H1 (cell line): Measurements from ENCODE around the gene TOM1L2. TPM values are rescaled to one million over a fixed set of nuclear protein-coding genes. Genes with fewer than 3 reads are reported as not detected.

Experiments used
- CTCF ChIA-PET: fragments of 300-600 bp; sonication (Branson Sonifier 250); formaldehyde crosslinking; loops from one replicate; lab custom pipeline; 2021; ENCODE audit not compliant: partially characterized antibody; lab: Charles Lee
- POLR2A ChIA-PET: fragments of 300-600 bp; sonication (Branson Sonifier 250); formaldehyde crosslinking; loops from one replicate; lab custom pipeline; 2021; ENCODE audit warnings: inconsistent platforms; ENCODE audit not compliant: partially characterized antibody; lab: Charles Lee
- DNase-seq, 2 experiments: peaks; one replicate each; pipeline versions ENCODE4 v3.0.0 to v3.0.0-alpha.2; 2010 to 2022; ENCODE audit warnings: low spot score in 2 of 2, low read depth in 1 of 2, mixed read lengths in 1 of 2
- FAIRE-seq: peaks from 2 replicates; lab custom pipeline; 2011; peaks lifted over from hg19 to GRCh38; lab: Jason Lieb, UNC
- H2AFZ ChIP-seq: 2 replicates; pipeline ENCODE4 v1.8.1; 2012; ENCODE audit warnings: low read length, inconsistent platforms
- H2AK5ac ChIP-seq: 2 replicates; pipeline ENCODE4 v1.6.1; 2013; ENCODE audit warnings: low read depth, low read length
- H2BK120ac ChIP-seq: replicated peaks from 2 replicates; pipeline ENCODE3; 2013; ENCODE audit warnings: low read depth, low read length, inconsistent platforms
- H2BK12ac ChIP-seq: 2 replicates; pipeline ENCODE4 v1.6.1; 2013; ENCODE audit warnings: low read depth, low read length
- H2BK15ac ChIP-seq: 2 replicates; pipeline ENCODE4 v1.6.1; 2013; ENCODE audit warnings: low read length
- H2BK20ac ChIP-seq: 2 replicates; pipeline ENCODE4 v1.6.1; 2013; ENCODE audit warnings: low read length
- H2BK5ac ChIP-seq: 2 replicates; pipeline ENCODE4 v1.6.1; 2013; ENCODE audit warnings: low read depth, low read length
- H3K14ac ChIP-seq: 2 replicates; pipeline ENCODE4 v1.6.1; 2013; ENCODE audit warnings: inconsistent platforms; ENCODE audit not compliant: insufficient read length
- H3K18ac ChIP-seq: 2 replicates; pipeline ENCODE4 v1.6.1; 2013; ENCODE audit warnings: low read length; ENCODE audit errors: extremely low read depth
- H3K23ac ChIP-seq: 2 replicates; pipeline ENCODE4 v1.6.1; 2013; ENCODE audit warnings: inconsistent platforms; ENCODE audit not compliant: insufficient read length
- H3K23me2 ChIP-seq: 2 replicates; pipeline ENCODE4 v1.6.1; 2013; ENCODE audit warnings: low read depth, low read length
- H3K27ac ChIP-seq: 2 replicates; pipeline ENCODE4 v1.6.1; 2011; ENCODE audit warnings: low read depth, low read length, inconsistent platforms
- H3K27me3 ChIP-seq, 4 experiments: replicated peaks in 1 of 4; 1 replicate in 1 of 4; 2 replicates in 3 of 4; pipeline versions ENCODE4 v1.6.1 to v1.8.1; 2011 to 2013; ENCODE audit warnings: low read length in 3 of 4, mild to moderate bottlenecking in 3 of 4, inconsistent platforms in 2 of 4, mixed read lengths in 2 of 4, moderate library complexity in 1 of 4; ENCODE audit not compliant: control insufficient read depth in 3 of 4, insufficient read depth in 3 of 4; ENCODE audit errors: extremely low read depth in 1 of 4
- H3K36me3 ChIP-seq, 4 experiments: 2 replicates each; pipeline versions ENCODE4 v1.6.1 to v1.8.1; 2011 to 2013; ENCODE audit warnings: mild to moderate bottlenecking in 4 of 4, low read length in 3 of 4, moderate library complexity in 2 of 4, control low read depth in 1 of 4, inconsistent platforms in 1 of 4; ENCODE audit not compliant: insufficient read depth in 4 of 4, control insufficient read depth in 2 of 4
- H3K4ac ChIP-seq: replicated peaks from 2 replicates; pipeline ENCODE3; 2013; ENCODE audit warnings: low read length, low read depth, mixed read lengths, inconsistent platforms; ENCODE audit not compliant: insufficient read length
- H3K4me1 ChIP-seq, 4 experiments: replicated peaks in 1 of 4; 1 replicate in 1 of 4; 2 replicates in 3 of 4; pipeline versions ENCODE4 v1.6.1 to v1.8.1; 2011 to 2013; ENCODE audit warnings: low read length in 3 of 4, inconsistent platforms in 2 of 4, mixed read lengths in 1 of 4; ENCODE audit not compliant: insufficient read depth in 4 of 4, control insufficient read depth in 3 of 4
- H3K4me2 ChIP-seq, 2 experiments: 2 replicates each; pipeline versions ENCODE4 v1.6.1 to v1.8.1; 2011 to 2013; ENCODE audit warnings: low read depth in 2 of 2, low read length in 2 of 2, control low read depth in 1 of 2, inconsistent platforms in 1 of 2, mild to moderate bottlenecking in 1 of 2; ENCODE audit not compliant: insufficient read depth in 1 of 2
- H3K4me3 ChIP-seq, 4 experiments: fragments of 200-600, 300-600 bp in 1 of 4; sonication (generic), shearing (Covaris generic), sonication (Bioruptor Twin) in 1 of 4; 2 replicates each; pipeline versions ENCODE4 v1.5.1 to v1.8.1; 2011 to 2016; ENCODE audit warnings: low read length in 4 of 4, low read depth in 3 of 4, control low read depth in 2 of 4, inconsistent platforms in 2 of 4, mild to moderate bottlenecking in 2 of 4, mixed read lengths in 1 of 4, moderate library complexity in 1 of 4; ENCODE audit not compliant: insufficient read depth in 2 of 4; ENCODE audit errors: extremely low read depth in 1 of 4
- H3K56ac ChIP-seq: replicated peaks from 2 replicates; pipeline ENCODE3; 2013; ENCODE audit warnings: low read depth, mild to moderate bottlenecking, mixed read lengths, low read length, inconsistent platforms; ENCODE audit not compliant: insufficient read length
- H3K79me1 ChIP-seq: 2 replicates; pipeline ENCODE4 v1.6.1; 2013; ENCODE audit warnings: low read depth, low read length, control low read depth
- H3K79me2 ChIP-seq, 2 experiments: 2 replicates each; pipeline versions ENCODE4 v1.6.1 to v1.8.1; 2012 to 2013; ENCODE audit warnings: low read length in 2 of 2, mild to moderate bottlenecking in 2 of 2, inconsistent platforms in 1 of 2; ENCODE audit not compliant: insufficient read depth in 2 of 2, control insufficient read depth in 1 of 2
- H3K9ac ChIP-seq, 4 experiments: replicated peaks in 1 of 4; 1 replicate in 1 of 4; 2 replicates in 3 of 4; pipeline versions ENCODE4 v1.6.1 to v1.8.1; 2011 to 2013; ENCODE audit warnings: low read depth in 3 of 4, low read length in 3 of 4, control low read depth in 2 of 4, mild to moderate bottlenecking in 2 of 4, moderate library complexity in 2 of 4, inconsistent platforms in 1 of 4; ENCODE audit errors: extremely low read depth in 1 of 4
- H3K9me3 ChIP-seq, 2 experiments: 2 replicates each; pipeline versions ENCODE4 v1.6.1 to v1.8.1; 2012 to 2013; ENCODE audit warnings: mild to moderate bottlenecking in 2 of 2, moderate library complexity in 2 of 2, control low read depth in 1 of 2, inconsistent platforms in 1 of 2, low read depth in 1 of 2, low read length in 1 of 2, mixed read lengths in 1 of 2; ENCODE audit not compliant: insufficient read depth in 2 of 2
- H4K20me1 ChIP-seq, 2 experiments: replicated peaks in 1 of 2; 2 replicates each; pipeline versions ENCODE3 to v1.8.1; 2011 to 2013; ENCODE audit warnings: inconsistent platforms in 2 of 2, low read length in 2 of 2, mild to moderate bottlenecking in 1 of 2; ENCODE audit not compliant: insufficient read depth in 2 of 2, control insufficient read depth in 1 of 2
- H4K5ac ChIP-seq: 2 replicates; pipeline ENCODE4 v1.6.1; 2013; ENCODE audit warnings: low read length, low read depth, mixed read lengths, inconsistent platforms; ENCODE audit not compliant: insufficient read length
- H4K8ac ChIP-seq: 2 replicates; pipeline ENCODE4 v1.8.0; 2013; ENCODE audit warnings: mild to moderate bottlenecking, moderate library complexity, low read length, inconsistent platforms; ENCODE audit not compliant: insufficient read depth; ENCODE audit errors: extremely low read depth
- H4K91ac ChIP-seq: replicated peaks from 2 replicates; pipeline ENCODE3; 2013; ENCODE audit warnings: low read length, mixed read lengths, inconsistent platforms; ENCODE audit not compliant: insufficient read length
- BACH1 ChIP-seq: IDR thresholded peaks from 2 replicates; pipeline ENCODE4 v1.6.1; 2012; ENCODE audit warnings: low read length, improper control_type of control experiment
- CTCF ChIP-seq, 3 experiments: IDR thresholded peaks; 1 replicate in 2 of 3; 2 replicates in 1 of 3; pipeline versions ENCODE4 v1.5.1 to v1.6.1; 2011; ENCODE audit warnings: low read length in 3 of 3, mild to moderate bottlenecking in 3 of 3, inconsistent platforms in 2 of 3, low read depth in 1 of 3, moderate library complexity in 1 of 3; ENCODE audit not compliant: insufficient read depth in 1 of 3; ENCODE audit errors: control extremely low read depth in 1 of 3
- RFX5 ChIP-seq: IDR thresholded peaks from 2 replicates; pipeline ENCODE4 v1.6.1; 2011; ENCODE audit warnings: low read depth, low read length, improper control_type of control experiment, borderline replicate concordance
- TAF7 ChIP-seq: optimal IDR thresholded peaks from 2 replicates; pipeline ENCODE3; 2011; ENCODE audit warnings: low read depth, mild to moderate bottlenecking, inconsistent platforms, low read length, moderate library complexity, borderline replicate concordance
- TCF12 ChIP-seq: IDR thresholded peaks from 2 replicates; pipeline ENCODE4 v1.6.1; 2011; ENCODE audit warnings: low read depth, mild to moderate bottlenecking, low read length
- TEAD4 ChIP-seq: IDR thresholded peaks from 2 replicates; pipeline ENCODE4 v1.6.1; 2012; ENCODE audit warnings: low read depth, low read length, inconsistent platforms, mixed read lengths
- ZNF274 ChIP-seq: IDR thresholded peaks from 2 replicates; pipeline ENCODE4 v1.7.0; 2012; ENCODE audit warnings: low read length, borderline replicate concordance; ENCODE audit errors: extremely low read depth
- WGBS, 2 experiments: shearing (Covaris generic) in 1 of 2; methylation state at CpG; one replicate each; pipeline versions ENCODE4 v1.1.6 to v1.1.7; 2013 to 2015; ENCODE audit warnings: low lambda C conversion rate in 2 of 2, mixed read lengths in 2 of 2, inconsistent platforms in 1 of 2, low coverage in 1 of 2, missing lambda C conversion rate in 1 of 2; ENCODE audit not compliant: insufficient replicate concordance in 2 of 2, insufficient coverage in 1 of 2, insufficient read length in 1 of 2; ENCODE audit errors: extremely low coverage in 1 of 2, missing lambda C conversion rate in 1 of 2; 5-methylcytosine and 5-hydroxymethylcytosine counted together
- polyA plus RNA-seq, 7 experiments: library from polyadenylated mRNA; depleted of rRNA in 3 of 7; stranded (reverse) in 5 of 7; unstranded in 2 of 7; fragments of >200 nt in 5 of 7; fragments of 200-250 nt in 2 of 7; gene quantifications; 1 replicate in 5 of 7; 2 replicates in 1 of 7; 4 replicates in 1 of 7; pipeline versions ENCODE4 v1.2.1 to v1.2.3, GENCODE V29; 2011 to 2013; ENCODE audit warnings: missing spikeins in 2 of 7, mixed read lengths in 2 of 7
- total RNA-seq: library from RNA; stranded (reverse); fragmentation: NEBNext Ultra II Directional; extraction: Animal tissue kit (Norgen Biotek cat#: 25700); gene quantifications from 2 replicates; pipeline ENCODE4 v1.2.1, GENCODE V29; 2021
- TF ChIP-seq, protein P1 (sequence below): IDR thresholded peaks from 2 replicates; pipeline ENCODE4 v1.6.1; 2012; ENCODE audit warnings: inconsistent platforms

The TOM1L2 gene
- total and polyA plus RNA-seq, 2 of the 8 experiments (the other 6 are each of a cell fraction or from before 2014, with no cell fraction given): 2.0 to 3.4 TPM

GRCh38 chr17:17877529-17878358 is 94.5 kb downstream of the TOM1L2 start:
- no peak overlapping the region for H3K4me3 ChIP-seq
- no peak overlapping the region for H3K27ac ChIP-seq
- H4K91ac ChIP-seq: peak overlapping the region; percentile 77
- H3K23ac ChIP-seq: no peak overlapping the region
- 0 out of 2 replicates have a peak overlapping the region, but pooled peaks have one; percentile 4 for H4K8ac ChIP-seq
- H3K27me3 ChIP-seq: no peaks in the 10 kb centered on the region; a peak in 1 of 7 replicates
- no peak overlapping the region; the same call in 1 of the 2 replicates for H3K18ac ChIP-seq
- peak overlapping the region; percentile 13; the same call in 1 of the 2 replicates for H2BK12ac ChIP-seq
- H3K14ac ChIP-seq: no peak overlapping the region
- peak overlapping the region; percentile 82 for H2BK20ac ChIP-seq
- no peak overlapping the region for H3K4me2 ChIP-seq
- no peaks in the 10 kb centered on the region for H3K79me1 ChIP-seq
- H3K23me2 ChIP-seq: no peaks in the 10 kb centered on the region
- H2BK15ac ChIP-seq: peak overlapping the region; percentile 36; the same call in 1 of the 2 replicates
- 67% methylated on average over 14 of the region's 14 CpGs; no CpG with 5 or more reads in 1 of the 2 experiments for WGBS, 2 experiments
- DNase-seq (no peak), FAIRE-seq (no peak)
- no peaks in the 10 kb centered on the region for H3K9me3 ChIP-seq
- no peak overlapping the region for H3K4ac ChIP-seq
- H2AFZ ChIP-seq: no peak overlapping the region
- H3K79me2 ChIP-seq: no peaks in the 10 kb centered on the region
- H3K56ac ChIP-seq: no peak overlapping the region
- H4K5ac ChIP-seq: peak overlapping the region; percentile 24
- H2BK120ac ChIP-seq: no peak overlapping the region
- peak overlapping the region; percentile 61; the same call in 1 of the 2 replicates for H2BK5ac ChIP-seq
- H4K20me1 ChIP-seq: no peaks in the 10 kb centered on the region
- no peak overlapping the region; a peak in 1 of 7 replicates for H3K9ac ChIP-seq
- H2AK5ac ChIP-seq: no peak overlapping the region
- POLR2A ChIA-PET: interaction anchor here (0.6 to 2.2 kb wide), 4 partner anchors 9 to 54 kb away, joined by 3 to 10 read pairs (median 6); partner anchors contain the start of gene SREBF1
- CTCF ChIA-PET: interaction anchor here (0.8 to 26.2 kb wide), 9 partner anchors 6 to 310 kb away, joined by 3 to 404 read pairs (median 4); no protein-coding TSS in a partner anchor
- H3K36me3 ChIP-seq: no peaks in the 10 kb centered on the region
- H3K4me1 ChIP-seq: peaks cover 11 to 28% (median 18%) of the 10 kb centered on the region in 4 experiments
- TF ChIP-seq, protein P1, sequence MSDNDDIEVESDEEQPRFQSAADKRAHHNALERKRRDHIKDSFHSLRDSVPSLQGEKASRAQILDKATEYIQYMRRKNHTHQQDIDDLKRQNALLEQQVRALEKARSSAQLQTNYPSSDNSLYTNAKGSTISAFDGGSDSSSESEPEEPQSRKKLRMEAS: no peak
- TF ChIP-seq TEAD4 (0 out of 2 replicates have a peak, but pooled peaks have one; percentile 39), RFX5 (no peak), TAF7 (no peak), ZNF274 (no peak), TCF12 (0 out of 2 replicates have a peak, but pooled peaks have one; percentile 3), CTCF (IDR thresholded peaks at IDR 0.05; ENCODE audit: control extremely low read depth in 1 of 3, insufficient read depth in 1 of 3, low read depth in 1 of 3, low read length in 3 of 3) (0 out of 4 replicates have a peak, but pooled peaks of 1 of the 3 experiments have one; percentile 6), BACH1 (peak; percentile 95)
